ENCODE data around the gene HSPBP1. TPM values are rescaled to one million over a fixed set of nuclear protein-coding genes. Genes with fewer than 3 reads are reported as not detected.

Gene HSPBP1
- total RNA-seq, 1 donor from 2014 or later: 32.2 TPM

- Mint-ChIP-seq H3K4me3 (no peak overlapping the region), H3K27me3 (no peaks in the 10 kb centered on the region), H3K27ac (no peak overlapping the region), H3K9me3 (no peaks in the 10 kb centered on the region), H3K4me1 (no peaks in the 10 kb centered on the region), H3K36me3 (ENCODE audit: low read depth) (peaks cover 82% of the 10 kb centered on the region)
- intact Hi-C loops (cut with micrococcal nuclease): no loop called here
- POLR2A ChIA-PET: no interaction called here
- no peak for TF ChIP-seq CTCF (IDR thresholded peaks at IDR 0.05)
- CTCF ChIA-PET: no interaction called here
- ATAC-seq (ENCODE audit: low read depth): no peak
- no peak for DNase-seq
Observed at GRCh38 chr19:55239004-55239403, 40.9 kb downstream of the HSPBP1 start.

- intact Hi-C loops (cut with micrococcal nuclease): no loop called here
- ATAC-seq (ENCODE audit: low read depth) (no peak), DNase-seq (no peak)
- no peaks in the 10 kb centered on the region for H3K4me1 Mint-ChIP-seq
- TF ChIP-seq CTCF (IDR thresholded peaks at IDR 0.05): no peak
- no peak overlapping the region for H3K27ac Mint-ChIP-seq
- no peaks in the 10 kb centered on the region for H3K9me3 Mint-ChIP-seq
- H3K27me3 Mint-ChIP-seq: no peaks in the 10 kb centered on the region
- CTCF ChIA-PET: no interaction called here
- peaks cover 83% of the 10 kb centered on the region for H3K36me3 Mint-ChIP-seq (ENCODE audit: low read depth)
- no peak overlapping the region for H3K4me3 Mint-ChIP-seq
- POLR2A ChIA-PET: interaction anchor here (1.4 kb wide), 1 partner anchor 13 kb away, joined by 5 read pairs; no protein-coding TSS in a partner anchor
Observed at GRCh38 chr19:55238030-55238429, 41.9 kb downstream of the HSPBP1 start.

- ChIA-PET POLR2A (no interaction called here), CTCF (no interaction called here)
- Mint-ChIP-seq H3K27ac (no peak overlapping the region), H3K4me3 (no peak overlapping the region), H3K36me3 (ENCODE audit: low read depth) (peaks cover 80% of the 10 kb centered on the region), H3K9me3 (no peaks in the 10 kb centered on the region), H3K27me3 (no peaks in the 10 kb centered on the region), H3K4me1 (no peaks in the 10 kb centered on the region)
- DNase-seq (no peak), ATAC-seq (ENCODE audit: low read depth) (no peak)
- intact Hi-C loops (cut with micrococcal nuclease): no loop called here
- TF ChIP-seq CTCF (IDR thresholded peaks at IDR 0.05): no peak
Observed at GRCh38 chr19:55232986-55233385, 46.9 kb downstream of the HSPBP1 start.

GRCh38 chr19:55232286-55232602, 47.7 kb downstream of the HSPBP1 start:
- no peak for DNase-seq
- ATAC-seq (ENCODE audit: low read depth): no peak
- Mint-ChIP-seq H3K4me3 (no peak overlapping the region), H3K27ac (no peak overlapping the region), H3K36me3 (ENCODE audit: low read depth) (peaks cover 78% of the 10 kb centered on the region), H3K4me1 (no peaks in the 10 kb centered on the region), H3K9me3 (no peaks in the 10 kb centered on the region), H3K27me3 (no peaks in the 10 kb centered on the region)
- CTCF ChIA-PET: no interaction called here
- no peak for TF ChIP-seq CTCF (IDR thresholded peaks at IDR 0.05)
- intact Hi-C loops (cut with micrococcal nuclease): no loop called here
- POLR2A ChIA-PET: no interaction called here

GRCh38 chr19:55231391-55232285, 48.3 kb downstream of the HSPBP1 start:
- no peak for TF ChIP-seq CTCF (IDR thresholded peaks at IDR 0.05)
- Mint-ChIP-seq H3K4me3 (no peak overlapping the region), H3K36me3 (ENCODE audit: low read depth) (peaks cover 78% of the 10 kb centered on the region), H3K9me3 (no peaks in the 10 kb centered on the region), H3K27me3 (no peaks in the 10 kb centered on the region), H3K4me1 (no peaks in the 10 kb centered on the region), H3K27ac (no peak overlapping the region)
- ChIA-PET POLR2A (no interaction called here), CTCF (no interaction called here)
- intact Hi-C loops (cut with micrococcal nuclease): no loop called here
- no peak for ATAC-seq (ENCODE audit: low read depth)
- no peak for DNase-seq

Measured in activated B cell treated with CpG ODN at 0.5 μM for 24 hours (primary cell).